Transverse colon (tissue), 4 donors: ENCODE results near the gene PPRC1.

Source experiments
- CTCF ChIP-seq, 5 experiments: fragments of 200-600 bp in 3 of 5; fragments of 450-650 bp in 2 of 5; sonication (generic) in 3 of 5; IDR thresholded peaks; 1 replicate in 2 of 5; 2 replicates in 3 of 5; pipeline ENCODE4 v1.5.1; 2016 to 2017; ENCODE audit warnings: antibody characterized with exemption in 5 of 5, inconsistent platforms in 3 of 5, mild to moderate bottlenecking in 2 of 5, moderate library complexity in 1 of 5
- EP300 ChIP-seq: sonication (generic); formaldehyde crosslinking; IDR thresholded peaks from one replicate; pipeline ENCODE4 v1.6.1; 2017; ENCODE audit warnings: antibody characterized with exemption, low read depth
- POLR2A ChIP-seq: fragments of 450-650 bp; IDR thresholded peaks from one replicate; pipeline ENCODE4 v1.6.1; 2016; ENCODE audit warnings: antibody characterized with exemption, mild to moderate bottlenecking, moderate library complexity
- POLR2AphosphoS5 ChIP-seq, 3 donors: sonication (generic); formaldehyde crosslinking; IDR thresholded peaks; one replicate each; pipeline ENCODE4 v1.6.1; 2016; ENCODE audit warnings: antibody characterized with exemption in 3 of 3

GRCh38 chr10:102131286-102132170 is 1.3 kb upstream of the PPRC1 start:
- TF ChIP-seq POLR2AphosphoS5 (IDR thresholded peaks at IDR 0.05) (no peak), CTCF (IDR thresholded peaks at IDR 0.05) (no peak), POLR2A (no peak), EP300 (no peak)
